ENCODE results near the gene TLR5. TPM values are rescaled to one million over a fixed set of nuclear protein-coding genes. Genes with fewer than 3 reads are reported as not detected.

Gene TLR5
- total RNA-seq, 4 donors from 2014 or later = 3.5 to 15.1 (median 6.0) TPM

DNA sequence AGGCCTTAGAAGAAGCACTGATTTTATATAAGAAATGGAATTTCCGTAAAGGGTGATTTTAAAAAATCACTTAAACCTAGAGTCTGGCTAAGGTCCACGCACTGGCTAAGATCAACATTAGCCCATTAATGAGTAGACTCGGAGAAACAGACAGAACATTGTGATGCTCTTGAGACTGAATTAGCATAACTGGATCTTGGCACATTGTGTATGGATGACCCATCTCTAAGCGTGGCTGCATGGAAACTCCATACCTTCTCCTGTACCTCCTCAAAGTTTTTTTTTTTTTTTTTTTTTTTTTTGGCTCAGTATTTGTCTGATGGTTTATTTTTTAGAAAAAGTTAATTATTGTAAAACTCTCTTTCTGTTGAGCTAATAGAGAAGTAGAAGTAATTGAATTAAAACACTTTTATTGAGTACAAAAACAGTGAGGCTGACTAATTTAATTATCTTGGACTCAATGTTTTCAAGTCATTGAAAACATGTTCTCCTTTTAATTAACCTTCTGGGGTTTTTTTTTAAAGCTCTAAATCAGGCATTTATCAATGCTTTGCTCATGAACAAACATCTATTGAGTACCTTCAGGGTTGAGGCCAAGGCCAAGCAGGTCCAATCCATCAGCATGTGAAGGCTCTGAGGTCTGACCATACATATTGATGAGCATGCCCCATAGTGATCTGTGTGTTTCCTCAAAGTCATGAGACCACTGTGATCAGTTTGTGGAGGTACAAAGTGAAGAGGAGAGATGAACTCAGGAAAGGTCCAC, 74.0 kb downstream of the TLR5 start:
- TF ChIP-seq POLR2A (IDR thresholded peaks at IDR 0.05) = no peak
- TF ChIP-seq EP300 (IDR thresholded peaks at IDR 0.05) = no peak
- TF ChIP-seq, protein P1, sequence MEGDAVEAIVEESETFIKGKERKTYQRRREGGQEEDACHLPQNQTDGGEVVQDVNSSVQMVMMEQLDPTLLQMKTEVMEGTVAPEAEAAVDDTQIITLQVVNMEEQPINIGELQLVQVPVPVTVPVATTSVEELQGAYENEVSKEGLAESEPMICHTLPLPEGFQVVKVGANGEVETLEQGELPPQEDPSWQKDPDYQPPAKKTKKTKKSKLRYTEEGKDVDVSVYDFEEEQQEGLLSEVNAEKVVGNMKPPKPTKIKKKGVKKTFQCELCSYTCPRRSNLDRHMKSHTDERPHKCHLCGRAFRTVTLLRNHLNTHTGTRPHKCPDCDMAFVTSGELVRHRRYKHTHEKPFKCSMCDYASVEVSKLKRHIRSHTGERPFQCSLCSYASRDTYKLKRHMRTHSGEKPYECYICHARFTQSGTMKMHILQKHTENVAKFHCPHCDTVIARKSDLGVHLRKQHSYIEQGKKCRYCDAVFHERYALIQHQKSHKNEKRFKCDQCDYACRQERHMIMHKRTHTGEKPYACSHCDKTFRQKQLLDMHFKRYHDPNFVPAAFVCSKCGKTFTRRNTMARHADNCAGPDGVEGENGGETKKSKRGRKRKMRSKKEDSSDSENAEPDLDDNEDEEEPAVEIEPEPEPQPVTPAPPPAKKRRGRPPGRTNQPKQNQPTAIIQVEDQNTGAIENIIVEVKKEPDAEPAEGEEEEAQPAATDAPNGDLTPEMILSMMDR (IDR thresholded peaks at IDR 0.05) = no peak
- TF ChIP-seq POLR2AphosphoS5 (IDR thresholded peaks at IDR 0.05) = no peak
- WGBS, 2 donors (ENCODE audit: low coverage in 1 of 2) = 72 to 74% methylated on average over 4 of the region's 4 CpGs
- H3K9me3 ChIP-seq = no peaks in the 10 kb centered on the region
- no peak for ATAC-seq
- no peaks in the 10 kb centered on the region for H3K27me3 ChIP-seq
- peaks cover 0 to 5% (median 0%) of the 10 kb centered on the region in 3 donors for H3K4me1 ChIP-seq
- no peak overlapping the region for H3K4me3 ChIP-seq
- no peaks in the 10 kb centered on the region for H3K36me3 ChIP-seq
- no peak overlapping the region for H3K27ac ChIP-seq

DNA sequence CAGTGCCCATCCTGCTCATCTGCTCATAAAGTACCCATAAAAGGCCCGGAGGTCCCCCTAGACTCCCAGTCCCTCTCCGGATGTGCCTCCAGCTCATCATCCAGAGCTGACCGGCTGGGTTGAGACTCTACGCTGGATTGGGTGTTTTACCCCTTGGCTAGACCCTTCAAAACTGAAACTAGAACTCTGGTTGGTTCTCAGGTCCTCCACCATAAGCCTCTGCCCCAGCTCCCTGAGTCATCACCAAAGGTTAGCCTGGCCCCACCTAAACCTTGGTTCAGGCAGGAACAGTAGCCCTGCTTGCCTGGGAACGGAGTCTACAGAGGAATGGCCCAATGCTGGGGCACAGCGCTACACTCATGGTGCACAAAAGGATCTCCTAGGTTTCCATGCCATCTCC, 75.1 kb downstream of the TLR5 start:
- Histone ChIP-seq H3K4me1 (peaks cover 0 to 5% (median 0%) of the 10 kb centered on the region in 3 donors), H3K36me3 (no peaks in the 10 kb centered on the region), H3K4me3 (no peak overlapping the region), H3K27me3 (no peaks in the 10 kb centered on the region), H3K9me3 (no peaks in the 10 kb centered on the region), H3K27ac (no peak overlapping the region)
- no peak for ATAC-seq
- no peak for TF ChIP-seq EP300 (IDR thresholded peaks at IDR 0.05)
- no peak for TF ChIP-seq POLR2AphosphoS5 (IDR thresholded peaks at IDR 0.05)
- TF ChIP-seq POLR2A (IDR thresholded peaks at IDR 0.05) = no peak
- TF ChIP-seq, protein P1 (IDR thresholded peaks at IDR 0.05) = no peak
- WGBS, 2 donors (ENCODE audit: low coverage in 1 of 2) = 100% methylated on average over 1 of the region's 6 CpGs; no CpG with 5 or more reads in 1 of the 2 donors

DNA sequence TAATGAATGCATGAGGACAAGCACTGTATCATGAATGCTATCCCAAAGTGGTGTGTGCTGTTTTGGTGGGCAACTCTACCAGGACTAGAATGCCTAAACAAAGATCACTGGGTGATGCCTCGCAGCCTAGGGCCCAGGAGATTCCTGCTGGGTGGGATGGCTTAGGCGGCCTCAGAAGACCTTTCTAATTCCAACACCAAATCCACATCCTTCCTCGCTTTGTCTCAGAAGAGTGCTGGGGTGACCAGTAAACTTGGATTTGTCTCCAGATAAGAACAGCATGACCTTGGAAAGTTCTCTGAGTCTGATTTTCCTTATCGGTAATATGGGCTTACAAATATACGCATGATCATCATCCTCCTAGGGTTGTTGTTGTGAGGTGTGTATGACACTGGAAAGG, 76.6 kb downstream of the TLR5 start:
- no peak for ATAC-seq
- Histone ChIP-seq H3K9me3 (no peaks in the 10 kb centered on the region), H3K4me1 (peaks cover 0 to 13% (median 0%) of the 10 kb centered on the region in 3 donors), H3K4me3 (no peak overlapping the region), H3K36me3 (no peaks in the 10 kb centered on the region), H3K27ac (no peak overlapping the region), H3K27me3 (no peaks in the 10 kb centered on the region)
- no peak for TF ChIP-seq EP300 (IDR thresholded peaks at IDR 0.05)
- no peak for TF ChIP-seq POLR2A (IDR thresholded peaks at IDR 0.05)
- no peak for TF ChIP-seq POLR2AphosphoS5 (IDR thresholded peaks at IDR 0.05)
- TF ChIP-seq, protein P1 (IDR thresholded peaks at IDR 0.05) = no peak
- 89% methylated on average over 5 of the region's 5 CpGs; no CpG with 5 or more reads in 1 of the 2 donors for WGBS, 2 donors (ENCODE audit: low coverage in 1 of 2)

DNA sequence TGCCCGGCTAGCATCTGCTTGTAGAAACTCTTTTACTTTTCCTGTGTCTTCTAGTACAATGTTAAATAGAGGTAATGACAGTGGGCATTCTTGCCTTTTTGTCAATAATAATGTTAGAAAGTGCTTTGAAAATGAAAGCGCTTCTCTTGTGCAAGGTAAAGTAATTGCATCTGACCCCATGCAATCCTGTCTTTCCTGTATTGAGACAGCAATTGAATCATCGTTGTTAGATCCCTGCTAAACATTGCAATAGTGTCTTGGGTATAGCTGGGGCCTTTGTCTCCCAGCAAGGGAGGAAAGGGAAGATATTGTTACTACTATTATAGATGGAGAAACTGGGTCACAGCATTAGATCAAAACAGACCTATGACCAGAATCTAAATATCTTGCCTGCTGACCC, 80.9 kb downstream of the TLR5 start:
- no peak overlapping the region for H3K4me3 ChIP-seq
- no peak for ATAC-seq
- H3K4me1 ChIP-seq = peaks cover 0 to 10% (median 0%) of the 10 kb centered on the region in 3 donors
- no peaks in the 10 kb centered on the region for H3K9me3 ChIP-seq
- whole genome bisulfite sequencing, 2 donors (ENCODE audit: low coverage in 1 of 2) = 49 to 70% methylated on average over 2 to 3 of the region's 3 CpGs
- no peak overlapping the region for H3K27ac ChIP-seq
- no peaks in the 10 kb centered on the region for H3K36me3 ChIP-seq
- H3K27me3 ChIP-seq = no peaks in the 10 kb centered on the region
- no peak for TF ChIP-seq EP300 (IDR thresholded peaks at IDR 0.05)
- no peak for TF ChIP-seq POLR2AphosphoS5 (IDR thresholded peaks at IDR 0.05)
- TF ChIP-seq POLR2A (IDR thresholded peaks at IDR 0.05) = no peak
- TF ChIP-seq, protein P1 (IDR thresholded peaks at IDR 0.05) = no peak

DNA sequence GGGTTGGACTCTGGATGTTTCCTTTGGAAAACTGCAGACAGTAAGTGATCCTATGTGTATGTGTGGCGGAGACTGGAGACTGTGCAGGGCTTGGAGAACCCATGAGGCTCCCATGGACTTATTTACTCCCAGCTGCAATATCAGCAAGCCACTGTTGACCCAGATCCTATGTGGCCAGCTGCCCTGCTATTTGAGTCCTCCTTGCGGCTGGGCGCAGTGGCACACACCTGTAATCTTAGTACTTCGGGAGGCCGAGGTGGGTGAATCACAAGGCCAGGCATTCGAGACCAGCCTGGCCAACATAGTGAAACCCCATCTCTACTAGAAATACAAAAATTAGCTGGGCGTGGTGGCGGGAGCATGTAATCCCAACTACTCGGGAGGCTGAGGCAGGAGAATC, 83.5 kb downstream of the TLR5 start:
- TF ChIP-seq, protein P1 (IDR thresholded peaks at IDR 0.05) = no peak
- TF ChIP-seq POLR2AphosphoS5 (IDR thresholded peaks at IDR 0.05) = no peak
- TF ChIP-seq EP300 (IDR thresholded peaks at IDR 0.05) = no peak
- TF ChIP-seq POLR2A (IDR thresholded peaks at IDR 0.05) = no peak
- Histone ChIP-seq H3K9me3 (no peaks in the 10 kb centered on the region), H3K27me3 (no peaks in the 10 kb centered on the region), H3K4me1 (peaks cover 0 to 10% (median 0%) of the 10 kb centered on the region in 3 donors), H3K4me3 (no peak overlapping the region), H3K27ac (no peak overlapping the region), H3K36me3 (no peaks in the 10 kb centered on the region)
- WGBS, 2 donors (ENCODE audit: low coverage in 1 of 2) = 93 to 100% methylated on average over 3 to 4 of the region's 9 CpGs
- ATAC-seq = no peak

Measured in gastroesophageal sphincter (tissue), 4 donors.